ENCODE data around the gene SLC35F1.

The SLC35F1 gene

GRCh38 chr6:118188561-118188960, 281.5 kb downstream of the SLC35F1 start:
- Mint-ChIP-seq H3K36me3 (no peaks in the 10 kb centered on the region), H3K4me1 (peaks cover 12% of the 10 kb centered on the region), H3K9me3 (no peaks in the 10 kb centered on the region), H3K27ac (no peak overlapping the region), H3K4me3 (no peak overlapping the region), H3K27me3 (no peaks in the 10 kb centered on the region)
- CTCF ChIA-PET: no interaction called here
- no peak for DNase-seq

GRCh38 chr6:118197539-118197938, 290.5 kb downstream of the SLC35F1 start:
- Mint-ChIP-seq H3K4me3 (no peak overlapping the region), H3K27me3 (no peaks in the 10 kb centered on the region), H3K36me3 (no peaks in the 10 kb centered on the region), H3K27ac (no peak overlapping the region), H3K4me1 (no peaks in the 10 kb centered on the region), H3K9me3 (no peaks in the 10 kb centered on the region)
- DNase-seq: no peak
- CTCF ChIA-PET: interaction anchor here (0.6 kb wide), 1 partner anchor 38 kb away, joined by 4 read pairs; no protein-coding TSS in a partner anchor

GRCh38 chr6:118198746-118199145, 291.7 kb downstream of the SLC35F1 start:
- Mint-ChIP-seq H3K9me3 (no peaks in the 10 kb centered on the region), H3K27ac (no peak overlapping the region), H3K36me3 (no peaks in the 10 kb centered on the region), H3K4me1 (no peaks in the 10 kb centered on the region), H3K27me3 (no peaks in the 10 kb centered on the region), H3K4me3 (no peak overlapping the region)
- no peak for DNase-seq
- CTCF ChIA-PET: no interaction called here

GRCh38 chr6:118200160-118200559, 293.1 kb downstream of the SLC35F1 start:
- no peak for DNase-seq
- Mint-ChIP-seq H3K27me3 (no peaks in the 10 kb centered on the region), H3K9me3 (no peaks in the 10 kb centered on the region), H3K4me1 (no peaks in the 10 kb centered on the region), H3K4me3 (no peak overlapping the region), H3K36me3 (no peaks in the 10 kb centered on the region), H3K27ac (no peak overlapping the region)
- CTCF ChIA-PET: no interaction called here

GRCh38 chr6:118202517-118202916, 295.5 kb downstream of the SLC35F1 start:
- no peak overlapping the region for H3K27ac Mint-ChIP-seq
- H3K36me3 Mint-ChIP-seq: no peaks in the 10 kb centered on the region
- H3K9me3 Mint-ChIP-seq: no peaks in the 10 kb centered on the region
- DNase-seq: no peak
- CTCF ChIA-PET: no interaction called here
- H3K4me3 Mint-ChIP-seq: no peak overlapping the region
- H3K4me1 Mint-ChIP-seq: no peaks in the 10 kb centered on the region
- no peaks in the 10 kb centered on the region for H3K27me3 Mint-ChIP-seq

- no peaks in the 10 kb centered on the region for H3K9me3 Mint-ChIP-seq
- no peaks in the 10 kb centered on the region for H3K4me1 Mint-ChIP-seq
- DNase-seq: no peak
- no peak overlapping the region for H3K4me3 Mint-ChIP-seq
- CTCF ChIA-PET: no interaction called here
- no peak overlapping the region for H3K27ac Mint-ChIP-seq
- H3K36me3 Mint-ChIP-seq: no peaks in the 10 kb centered on the region
- no peaks in the 10 kb centered on the region for H3K27me3 Mint-ChIP-seq
Observed at GRCh38 chr6:118203545-118203944, 296.5 kb downstream of the SLC35F1 start.

GRCh38 chr6:118206221-118206620, 299.2 kb downstream of the SLC35F1 start:
- Mint-ChIP-seq H3K9me3 (no peaks in the 10 kb centered on the region), H3K36me3 (no peaks in the 10 kb centered on the region), H3K27ac (no peak overlapping the region), H3K27me3 (peaks cover 6% of the 10 kb centered on the region), H3K4me1 (no peaks in the 10 kb centered on the region), H3K4me3 (no peak overlapping the region)
- no peak for DNase-seq
- CTCF ChIA-PET: no interaction called here

- DNase-seq: no peak
- no peaks in the 10 kb centered on the region for H3K36me3 Mint-ChIP-seq
- no peaks in the 10 kb centered on the region for H3K9me3 Mint-ChIP-seq
- H3K4me3 Mint-ChIP-seq: no peak overlapping the region
- CTCF ChIA-PET: no interaction called here
- H3K27me3 Mint-ChIP-seq: peaks cover 6% of the 10 kb centered on the region
- H3K4me1 Mint-ChIP-seq: no peaks in the 10 kb centered on the region
- H3K27ac Mint-ChIP-seq: no peak overlapping the region
Observed at GRCh38 chr6:118207947-118208346, 300.9 kb downstream of the SLC35F1 start.

GRCh38 chr6:118212451-118213173, 305.5 kb downstream of the SLC35F1 start:
- no peak for DNase-seq
- H3K36me3 Mint-ChIP-seq: no peaks in the 10 kb centered on the region
- peaks cover 6% of the 10 kb centered on the region for H3K27me3 Mint-ChIP-seq
- CTCF ChIA-PET: no interaction called here
- H3K4me1 Mint-ChIP-seq: no peaks in the 10 kb centered on the region
- H3K9me3 Mint-ChIP-seq: no peaks in the 10 kb centered on the region
- H3K27ac Mint-ChIP-seq: no peak overlapping the region
- no peak overlapping the region for H3K4me3 Mint-ChIP-seq

- no peak for DNase-seq
- H3K4me1 Mint-ChIP-seq: no peaks in the 10 kb centered on the region
- no peaks in the 10 kb centered on the region for H3K36me3 Mint-ChIP-seq
- no peak overlapping the region for H3K4me3 Mint-ChIP-seq
- CTCF ChIA-PET: no interaction called here
- H3K27ac Mint-ChIP-seq: no peak overlapping the region
- no peaks in the 10 kb centered on the region for H3K9me3 Mint-ChIP-seq
- no peaks in the 10 kb centered on the region for H3K27me3 Mint-ChIP-seq
Observed at GRCh38 chr6:118215269-118215668, 308.2 kb downstream of the SLC35F1 start.

GRCh38 chr6:118216751-118217150, 309.7 kb downstream of the SLC35F1 start:
- Mint-ChIP-seq H3K4me3 (no peak overlapping the region), H3K9me3 (no peaks in the 10 kb centered on the region), H3K4me1 (no peaks in the 10 kb centered on the region), H3K27me3 (no peaks in the 10 kb centered on the region), H3K27ac (no peak overlapping the region), H3K36me3 (no peaks in the 10 kb centered on the region)
- CTCF ChIA-PET: no interaction called here
- no peak for DNase-seq

GRCh38 chr6:118218156-118218555, 311.1 kb downstream of the SLC35F1 start:
- H3K4me1 Mint-ChIP-seq: no peaks in the 10 kb centered on the region
- no peaks in the 10 kb centered on the region for H3K27me3 Mint-ChIP-seq
- CTCF ChIA-PET: no interaction called here
- H3K4me3 Mint-ChIP-seq: no peak overlapping the region
- no peak for DNase-seq
- H3K27ac Mint-ChIP-seq: no peak overlapping the region
- no peaks in the 10 kb centered on the region for H3K36me3 Mint-ChIP-seq
- H3K9me3 Mint-ChIP-seq: no peaks in the 10 kb centered on the region

- no peak overlapping the region for H3K27ac Mint-ChIP-seq
- H3K36me3 Mint-ChIP-seq: no peaks in the 10 kb centered on the region
- H3K4me3 Mint-ChIP-seq: no peak overlapping the region
- DNase-seq: no peak
- no peaks in the 10 kb centered on the region for H3K27me3 Mint-ChIP-seq
- H3K4me1 Mint-ChIP-seq: no peaks in the 10 kb centered on the region
- CTCF ChIA-PET: interaction anchor here (0.8 kb wide), 1 partner anchor 16 kb away, joined by 3 read pairs; no protein-coding TSS in a partner anchor
- no peaks in the 10 kb centered on the region for H3K9me3 Mint-ChIP-seq
Observed at GRCh38 chr6:118220429-118221128, 313.5 kb downstream of the SLC35F1 start.

GRCh38 chr6:118223316-118223715, 316.3 kb downstream of the SLC35F1 start:
- no peak for DNase-seq
- Mint-ChIP-seq H3K27me3 (peaks cover 4% of the 10 kb centered on the region), H3K27ac (no peak overlapping the region), H3K4me3 (no peak overlapping the region), H3K4me1 (no peaks in the 10 kb centered on the region), H3K36me3 (no peaks in the 10 kb centered on the region), H3K9me3 (no peaks in the 10 kb centered on the region)
- CTCF ChIA-PET: no interaction called here

GRCh38 chr6:118228886-118229285, 321.8 kb downstream of the SLC35F1 start:
- no peak for DNase-seq
- no peaks in the 10 kb centered on the region for H3K9me3 Mint-ChIP-seq

More at GRCh38 chr6:118228886-118229285, 321.8 kb downstream of the SLC35F1 start:
- H3K36me3 Mint-ChIP-seq: no peaks in the 10 kb centered on the region
- CTCF ChIA-PET: no interaction called here
- no peak overlapping the region for H3K27ac Mint-ChIP-seq
- peaks cover 4% of the 10 kb centered on the region for H3K27me3 Mint-ChIP-seq
- no peak overlapping the region for H3K4me3 Mint-ChIP-seq
- H3K4me1 Mint-ChIP-seq: no peaks in the 10 kb centered on the region

Measured in activated naive CD4-positive, alpha-beta T cell treated with anti-CD3 and anti-CD28 coated beads, Interleukin-2, amount 10 ng/mL, durations not matched to agents 7 days and 5 days (primary cell).